C1 segment of cervical spinal cord (tissue), 14 donors: Measurements from ENCODE around the gene CAMK2G.
"Not testable (repeated sequence)": the region's sequence is repeated elsewhere in the genome, so short reads cannot be mapped to it uniquely, and the experiment has no call there.

Source experiments
- DNase-seq, 14 donors: peaks; one replicate each; lab custom pipeline; 2025; lab: John Stamatoyannopoulos, UW

Gene CAMK2G

GRCh38 chr10:73905256-73906020 is 31.1 kb upstream of the CAMK2G start:
- no peak for DNase-seq

GRCh38 chr10:73902351-73902750 is 28.0 kb upstream of the CAMK2G start:
- DNase-seq = no peak

- no peak for DNase-seq
Measured at GRCh38 chr10:73901261-73901660, 26.9 kb upstream of the CAMK2G start.

GRCh38 chr10:73900064-73900463 is 25.7 kb upstream of the CAMK2G start:
- no peak for DNase-seq

- no peak for DNase-seq
Measured at GRCh38 chr10:73899423-73899822, 25.1 kb upstream of the CAMK2G start.

GRCh38 chr10:73898730-73899410 is 24.5 kb upstream of the CAMK2G start:
- no peak for DNase-seq

- DNase-seq = no peak
Measured at GRCh38 chr10:73897693-73898092, 23.3 kb upstream of the CAMK2G start.

GRCh38 chr10:73895381-73895780 is 21.0 kb upstream of the CAMK2G start:
- DNase-seq = not testable (repeated sequence)

- no peak for DNase-seq
Measured at GRCh38 chr10:73894245-73894971, 20.1 kb upstream of the CAMK2G start.

- DNase-seq = no peak
Measured at GRCh38 chr10:73893426-73893825, 19.1 kb upstream of the CAMK2G start.

- DNase-seq = no peak
Measured at GRCh38 chr10:73892310-73893030, 18.1 kb upstream of the CAMK2G start.

- no peak for DNase-seq
Measured at GRCh38 chr10:73891540-73891939, 17.2 kb upstream of the CAMK2G start.

GRCh38 chr10:73890830-73891229 is 16.5 kb upstream of the CAMK2G start:
- DNase-seq = not testable (repeated sequence)

GRCh38 chr10:73890261-73890660 is 15.9 kb upstream of the CAMK2G start:
- DNase-seq = no peak

- DNase-seq = not testable (repeated sequence)
Measured at GRCh38 chr10:73889416-73889815, 15.1 kb upstream of the CAMK2G start.

GRCh38 chr10:73889014-73889413 is 14.7 kb upstream of the CAMK2G start:
- peak in 5 of 14 donors; percentile 12 to 45 (median 21) for DNase-seq

GRCh38 chr10:73888514-73888913 is 14.2 kb upstream of the CAMK2G start:
- DNase-seq = peak in 1 of 14 donors; percentile 16

- DNase-seq = peak in 11 of 14 donors; percentile 22 to 89 (median 79)
Measured at GRCh38 chr10:73887294-73888039, 13.1 kb upstream of the CAMK2G start.

GRCh38 chr10:73886661-73887293 is 12.4 kb upstream of the CAMK2G start:
- DNase-seq = no peak

- DNase-seq = peak in 10 of 14 donors; percentile 14 to 67 (median 48)
Measured at GRCh38 chr10:73886085-73886529, 11.8 kb upstream of the CAMK2G start.
